GM12875 (cell line): ENCODE data around the gene MALSU1.
"Not testable (repeated sequence)": the region's sequence is repeated elsewhere in the genome, so short reads cannot be mapped to it uniquely, and the experiment has no call there.

Experiments
- H3K4me3 ChIP-seq: one replicate; pipeline ENCODE4 v1.5.1; 2011; ENCODE audit warnings: low read depth, low read length, control low read depth
- CTCF ChIP-seq: IDR thresholded peaks from 2 replicates; pipeline ENCODE4 v1.5.1; 2011; ENCODE audit warnings: low read depth, mild to moderate bottlenecking, control low read depth, inconsistent platforms, low read length, moderate library complexity, borderline replicate concordance; ENCODE audit not compliant: insufficient read depth

The MALSU1 gene

GRCh38 chr7:23294549-23295400 is 4.4 kb upstream of the MALSU1 start:
- no peak overlapping the region for H3K4me3 ChIP-seq
- TF ChIP-seq CTCF = no peak

GRCh38 chr7:23295401-23295697 is 3.8 kb upstream of the MALSU1 start:
- no peak for TF ChIP-seq CTCF

GRCh38 chr7:23298141-23298881 is 828 bp upstream of the MALSU1 start:
- no peak for TF ChIP-seq CTCF
- H3K4me3 ChIP-seq = no peak overlapping the region

More at GRCh38 chr7:23295401-23295697, 3.8 kb upstream of the MALSU1 start:
- H3K4me3 ChIP-seq = no peak overlapping the region

GRCh38 chr7:23299770-23300300 is 696 bp downstream of the MALSU1 start:
- peak overlapping the region; percentile 90 for H3K4me3 ChIP-seq

GRCh38 chr7:23306936-23307521 is 7.9 kb downstream of the MALSU1 start:
- H3K4me3 ChIP-seq = no peak overlapping the region
- no peak for TF ChIP-seq CTCF

More at GRCh38 chr7:23299770-23300300, 696 bp downstream of the MALSU1 start:
- no peak for TF ChIP-seq CTCF

GRCh38 chr7:23308754-23309153 is 9.6 kb downstream of the MALSU1 start:
- TF ChIP-seq CTCF = no peak
- H3K4me3 ChIP-seq = no peak overlapping the region

GRCh38 chr7:23312141-23312540 is 13.0 kb downstream of the MALSU1 start:
- H3K4me3 ChIP-seq = not testable (repeated sequence)
